ENCODE results near the gene KAT14.

DNA sequence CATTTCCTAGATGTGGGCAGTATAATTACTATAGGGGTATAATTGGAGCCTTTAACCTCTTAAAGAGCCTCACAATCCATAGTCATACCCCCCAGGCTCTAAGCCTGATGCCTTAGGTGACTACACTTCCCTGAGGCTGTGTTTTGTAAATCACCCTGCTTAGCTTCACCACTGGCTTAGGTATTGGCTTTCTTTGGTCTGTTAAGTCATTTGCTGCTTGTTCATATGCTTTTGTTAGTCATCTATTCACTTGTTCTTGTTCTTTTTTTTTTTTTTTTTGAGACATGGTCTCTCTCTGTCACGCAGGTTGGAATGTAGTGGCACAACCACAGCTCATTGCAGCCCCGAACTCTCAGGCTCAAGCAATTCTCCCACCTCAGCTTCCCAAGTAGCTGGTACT is 26.7 kb downstream of the KAT14 start:
- no peak for TF ChIP-seq CTCF (IDR thresholded peaks at IDR 0.05)
- no peak for TF ChIP-seq POLR2A (IDR thresholded peaks at IDR 0.05)
- TF ChIP-seq EP300 (IDR thresholded peaks at IDR 0.05), result no peak
- TF ChIP-seq POLR2AphosphoS5 (IDR thresholded peaks at IDR 0.05), result no peak
